Measurements from ENCODE around the gene KIAA1217.

DNA sequence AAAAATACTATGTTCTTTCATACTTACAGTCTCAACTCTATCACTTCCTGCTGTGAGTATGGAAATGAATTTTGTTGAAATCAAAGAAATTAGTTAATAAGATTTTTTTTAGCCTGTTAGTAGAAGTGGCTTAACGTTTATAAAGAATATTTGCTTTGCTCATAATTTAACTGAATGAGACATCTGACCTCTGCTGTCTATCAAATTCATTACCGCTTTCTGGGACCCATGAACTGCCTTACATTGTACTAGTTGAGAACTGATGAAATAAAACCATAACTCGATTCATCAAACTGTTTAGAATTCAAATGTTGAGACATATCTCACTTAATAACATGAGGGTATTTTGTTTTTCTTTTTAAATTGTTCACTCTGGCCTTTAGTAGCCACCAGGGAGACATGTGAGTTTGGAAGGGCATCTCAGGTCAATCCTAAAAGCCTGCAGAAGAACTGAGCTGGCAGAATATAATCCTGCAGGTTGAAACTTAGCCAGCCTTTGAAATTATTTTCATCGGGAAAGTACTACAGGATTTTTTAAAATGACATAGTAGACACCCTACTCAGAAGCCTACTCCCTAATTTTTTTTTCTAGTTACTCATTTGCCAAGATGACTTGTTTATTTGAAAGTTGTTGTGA, 78.7 kb downstream of the KIAA1217 start:
- TF ChIP-seq, protein P1, sequence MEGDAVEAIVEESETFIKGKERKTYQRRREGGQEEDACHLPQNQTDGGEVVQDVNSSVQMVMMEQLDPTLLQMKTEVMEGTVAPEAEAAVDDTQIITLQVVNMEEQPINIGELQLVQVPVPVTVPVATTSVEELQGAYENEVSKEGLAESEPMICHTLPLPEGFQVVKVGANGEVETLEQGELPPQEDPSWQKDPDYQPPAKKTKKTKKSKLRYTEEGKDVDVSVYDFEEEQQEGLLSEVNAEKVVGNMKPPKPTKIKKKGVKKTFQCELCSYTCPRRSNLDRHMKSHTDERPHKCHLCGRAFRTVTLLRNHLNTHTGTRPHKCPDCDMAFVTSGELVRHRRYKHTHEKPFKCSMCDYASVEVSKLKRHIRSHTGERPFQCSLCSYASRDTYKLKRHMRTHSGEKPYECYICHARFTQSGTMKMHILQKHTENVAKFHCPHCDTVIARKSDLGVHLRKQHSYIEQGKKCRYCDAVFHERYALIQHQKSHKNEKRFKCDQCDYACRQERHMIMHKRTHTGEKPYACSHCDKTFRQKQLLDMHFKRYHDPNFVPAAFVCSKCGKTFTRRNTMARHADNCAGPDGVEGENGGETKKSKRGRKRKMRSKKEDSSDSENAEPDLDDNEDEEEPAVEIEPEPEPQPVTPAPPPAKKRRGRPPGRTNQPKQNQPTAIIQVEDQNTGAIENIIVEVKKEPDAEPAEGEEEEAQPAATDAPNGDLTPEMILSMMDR (IDR thresholded peaks at IDR 0.05; ENCODE audit: low read length), result no peak
- TF ChIP-seq EZH2 (IDR thresholded peaks at IDR 0.05; ENCODE audit: borderline replicate concordance, low read length), result no peak
